ENCODE data around the gene MYO5C.
A peak's percentile ranks its signal among the peaks of the same experiment; 100 is the strongest.

Gene MYO5C

GRCh38 chr15:52295421-52296001 lies at the start of gene MYO5C:
Gene MYO5C (minus strand): TSS chr15:52295804. CDS start chr15:52295636, 168 bp downstream.
- DNase-seq: peak; percentile 71

DNA sequence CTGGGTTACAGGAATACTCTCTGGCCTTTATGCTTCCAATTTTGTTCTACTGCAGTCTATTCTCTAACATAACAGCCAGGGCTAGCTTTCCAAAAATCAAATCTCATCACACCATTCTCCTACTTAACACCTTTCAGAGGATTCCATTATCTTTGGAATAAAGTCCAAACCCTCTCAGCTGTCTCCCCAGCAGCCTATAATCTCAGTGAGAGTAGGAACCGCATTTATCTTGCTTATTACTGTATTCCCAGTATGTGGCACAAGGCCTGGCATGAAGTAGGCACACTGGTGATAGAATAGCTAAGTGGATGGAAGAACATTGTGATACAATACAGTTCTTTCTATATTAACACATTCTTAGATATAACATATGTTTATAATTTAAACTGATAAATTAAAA lies 49.0 kb upstream of the MYO5C start:
- no peak for DNase-seq

GRCh38 chr15:52343831-52344230 lies 48.2 kb upstream of the MYO5C start:
- DNase-seq: no peak

- no peak for DNase-seq
These were observed 44.5 kb upstream of the MYO5C start for GRCh38 chr15:52340093-52340492.

DNA sequence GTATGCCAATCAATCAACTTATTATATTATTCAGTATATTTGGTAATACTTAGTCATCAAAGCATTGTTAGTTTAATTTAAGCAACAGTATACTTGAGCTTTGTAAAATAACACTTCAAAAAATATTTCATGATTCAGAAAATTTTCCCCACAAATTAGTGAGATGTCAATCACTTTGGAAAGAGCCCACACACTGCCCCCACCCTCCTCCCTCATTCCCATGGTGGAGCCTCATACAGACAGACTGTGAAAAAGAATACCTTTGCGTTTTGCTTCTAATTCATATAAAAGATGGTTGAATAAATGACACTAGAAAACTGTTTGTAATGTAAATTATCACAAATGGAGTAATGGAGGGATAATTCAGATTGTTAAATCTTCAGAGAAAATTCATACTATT lies 43.3 kb upstream of the MYO5C start:
- DNase-seq: no peak

DNA sequence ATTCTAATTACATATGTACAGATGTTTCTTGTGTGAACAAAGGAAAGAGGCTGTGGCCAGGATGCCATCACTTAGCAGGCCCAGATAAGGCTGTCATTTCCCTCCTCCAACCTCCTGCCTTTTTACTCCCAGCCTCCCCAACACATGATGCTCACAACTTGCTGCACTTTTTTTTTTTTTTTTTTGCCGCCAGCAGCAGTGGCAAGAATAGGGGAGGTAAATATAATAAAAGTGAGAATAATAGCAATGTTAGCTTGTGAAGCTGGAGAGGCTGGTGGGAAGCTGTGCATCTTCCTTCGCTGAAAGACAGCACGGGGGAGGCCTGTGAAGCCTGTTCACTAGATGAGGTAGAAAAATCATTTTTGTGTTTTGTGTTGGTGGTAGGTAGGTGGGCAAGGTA lies 42.5 kb upstream of the MYO5C start:
- no peak for DNase-seq

DNA sequence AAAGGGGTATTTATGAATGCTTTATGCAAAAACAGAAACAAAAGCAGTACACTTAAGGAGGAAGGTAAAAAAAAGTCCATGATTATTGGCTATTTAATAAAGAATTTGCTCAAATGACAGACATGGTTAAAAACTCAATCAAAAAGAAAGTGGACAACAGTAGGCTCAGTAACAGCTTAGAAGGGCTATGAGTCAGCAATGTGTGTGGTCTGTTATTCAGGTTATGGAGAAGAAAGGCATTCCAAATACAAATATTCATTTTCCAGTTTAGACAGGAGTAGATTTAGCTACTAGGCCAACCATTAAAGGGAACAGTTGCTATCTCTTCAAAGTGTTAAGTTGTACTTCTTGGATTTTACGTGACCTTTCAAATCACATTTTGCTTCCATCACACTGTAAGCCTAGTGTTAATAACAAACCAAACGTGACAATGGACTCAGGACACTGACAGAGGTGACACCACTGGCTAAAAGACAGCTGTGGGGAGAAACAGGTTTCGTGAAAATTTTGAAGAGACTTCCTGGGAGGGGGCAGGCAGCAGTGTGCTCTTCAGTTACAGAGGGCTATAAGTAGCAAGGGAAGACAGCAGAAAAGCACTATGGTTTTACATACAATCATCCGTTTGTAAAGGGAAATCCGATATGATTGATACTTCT lies 41.7 kb upstream of the MYO5C start:
- no peak for DNase-seq

GRCh38 chr15:52336529-52336928 lies 40.9 kb upstream of the MYO5C start:
- no peak for DNase-seq

DNA sequence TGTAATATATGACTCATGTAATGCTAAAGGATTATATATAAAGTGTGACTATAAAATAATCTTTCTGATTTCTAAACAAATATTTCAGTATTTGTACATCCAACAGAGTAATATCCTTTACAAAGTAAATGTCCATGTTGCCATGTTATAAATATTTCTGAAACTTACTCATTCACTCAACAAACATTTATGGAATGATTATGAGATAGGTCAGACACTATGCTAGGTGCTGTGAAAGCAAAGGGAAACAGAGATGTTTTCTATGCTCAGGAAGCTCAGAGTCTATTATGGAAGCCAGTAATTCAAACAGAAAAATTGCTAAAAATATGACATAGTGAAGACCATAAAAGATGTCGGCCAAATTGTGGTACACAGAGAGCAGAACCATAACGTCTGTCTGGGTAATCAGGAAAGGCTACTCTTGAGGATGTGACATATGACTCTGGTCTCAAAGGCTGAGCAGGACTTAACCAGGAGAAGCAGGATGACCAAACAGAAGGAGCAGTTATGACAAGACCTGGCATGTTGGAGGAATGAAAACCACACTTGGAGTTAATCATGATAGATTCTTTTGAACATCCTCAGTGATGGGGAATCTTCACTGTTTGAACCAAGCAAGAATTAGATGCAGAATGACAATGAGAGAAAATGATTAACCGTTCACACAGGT lies 39.0 kb upstream of the MYO5C start:
- DNase-seq: no peak

DNA sequence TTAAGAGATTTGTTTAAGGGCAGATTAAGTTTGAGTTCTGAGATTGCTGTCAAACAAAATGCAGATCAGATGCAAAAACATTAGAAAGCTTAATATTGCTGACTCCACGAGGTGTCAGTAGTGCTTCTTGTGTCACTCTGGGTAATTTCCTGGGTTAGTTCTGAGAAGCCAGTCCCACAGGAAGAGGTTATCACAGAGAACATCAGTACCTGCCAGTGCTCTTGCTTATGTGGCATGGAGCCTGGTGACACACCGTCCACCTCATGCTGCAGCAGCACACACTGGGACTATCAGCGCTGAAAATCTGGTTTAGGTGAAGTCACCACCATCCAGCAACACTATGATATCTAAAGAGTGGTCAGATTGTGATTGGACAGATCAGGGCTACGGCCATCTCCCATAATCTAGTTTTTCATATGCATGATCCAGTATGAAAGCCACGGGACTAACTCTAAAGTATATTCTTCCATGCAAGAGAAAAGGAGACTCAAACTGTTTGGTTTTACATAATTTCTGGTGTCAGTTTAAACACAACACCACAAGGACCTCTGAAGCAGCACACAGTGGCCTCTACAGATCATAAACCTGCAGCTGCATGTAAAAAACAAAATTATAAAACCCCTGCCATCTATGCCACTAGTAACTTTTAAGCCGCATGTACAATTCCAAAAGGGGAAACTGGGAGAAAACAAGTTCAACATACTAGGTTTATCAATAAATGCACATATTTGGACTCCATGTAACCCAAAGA lies 36.1 kb upstream of the MYO5C start:
- DNase-seq: no peak

- no peak for DNase-seq
These were observed 34.4 kb upstream of the MYO5C start for GRCh38 chr15:52329987-52330386.

DNA sequence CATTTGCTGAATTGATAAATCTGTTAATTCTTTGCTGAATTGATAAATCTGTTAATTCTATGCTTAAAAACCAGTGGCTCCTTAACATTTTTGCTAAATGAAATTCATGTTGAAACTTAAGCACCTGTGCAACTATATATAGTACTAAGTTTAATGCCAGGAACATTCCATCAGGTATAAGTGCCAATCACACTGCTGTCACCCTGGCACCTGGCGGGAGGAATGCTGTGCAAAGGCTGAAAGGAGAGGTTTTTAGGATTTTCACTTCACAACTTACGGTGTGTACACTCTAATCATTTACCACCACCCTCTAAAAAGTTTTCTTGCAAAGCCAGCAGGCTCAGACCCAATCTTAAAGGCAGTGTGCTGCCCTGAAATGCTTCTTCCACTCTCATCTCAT lies 33.5 kb upstream of the MYO5C start:
- DNase-seq: no peak

DNA sequence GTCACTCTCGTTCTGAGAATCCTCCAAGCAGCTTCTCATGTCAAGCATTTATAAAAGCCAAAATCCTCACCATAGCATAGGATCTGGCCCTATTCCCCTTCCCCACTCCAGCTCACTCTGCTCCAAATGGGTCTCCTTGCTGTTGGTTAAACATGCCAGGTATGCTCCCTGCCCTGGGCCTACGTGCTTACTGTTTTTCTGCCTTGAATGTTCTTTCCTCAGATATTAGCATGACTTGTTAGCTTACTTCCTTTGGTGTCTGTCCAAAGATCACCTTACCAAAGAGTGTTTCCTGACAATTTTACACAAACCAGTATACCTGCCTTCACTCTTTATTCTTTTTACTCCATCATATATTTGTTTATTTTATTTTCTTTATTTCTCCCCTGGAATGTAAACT lies 33.1 kb upstream of the MYO5C start:
- no peak for DNase-seq

DNA sequence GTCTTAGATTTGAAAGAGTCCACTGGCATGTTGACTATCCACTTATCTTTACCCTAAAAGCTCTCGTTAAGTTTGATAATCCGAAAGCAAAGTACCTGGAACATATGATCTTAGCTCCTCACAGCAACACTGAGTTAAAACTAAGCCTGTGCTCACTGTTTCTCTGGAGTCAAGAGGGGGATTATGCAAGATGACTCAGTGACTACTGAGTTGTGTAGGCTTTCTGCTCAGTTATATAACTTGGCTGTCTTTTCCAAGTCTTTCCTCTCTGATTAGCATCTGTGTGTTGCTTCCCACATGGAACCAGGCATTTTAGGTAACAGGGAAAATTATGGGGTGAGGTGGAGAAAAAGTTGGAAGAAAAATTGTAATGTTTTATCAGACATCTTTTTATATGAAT lies 31.2 kb upstream of the MYO5C start:
- no peak for DNase-seq

DNA sequence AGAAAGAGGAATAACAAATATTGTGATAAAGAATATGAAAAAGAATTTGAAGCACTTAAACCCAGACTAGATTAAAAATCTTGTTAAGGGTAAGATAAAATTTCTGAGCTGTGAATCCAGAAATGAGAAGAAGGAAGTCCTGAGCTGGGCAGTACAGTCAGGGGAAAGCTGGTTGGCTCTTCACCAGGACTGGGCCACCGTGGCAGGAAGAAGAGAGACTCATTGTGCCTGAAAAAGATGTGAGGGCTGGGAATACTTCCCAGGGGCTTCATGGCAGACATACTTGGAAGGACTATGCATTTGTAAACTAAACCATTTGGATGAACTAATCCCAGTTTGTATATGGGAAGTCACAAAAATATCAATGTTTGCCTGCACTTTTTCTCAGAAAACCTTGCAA lies 28.5 kb upstream of the MYO5C start:
- no peak for DNase-seq

GRCh38 chr15:52318729-52319500 lies 23.3 kb upstream of the MYO5C start:
- no peak for DNase-seq

GRCh38 chr15:52317688-52318087 lies 22.1 kb upstream of the MYO5C start:
- DNase-seq: no peak

GRCh38 chr15:52317022-52317421 lies 21.4 kb upstream of the MYO5C start:
- DNase-seq: no peak

DNA sequence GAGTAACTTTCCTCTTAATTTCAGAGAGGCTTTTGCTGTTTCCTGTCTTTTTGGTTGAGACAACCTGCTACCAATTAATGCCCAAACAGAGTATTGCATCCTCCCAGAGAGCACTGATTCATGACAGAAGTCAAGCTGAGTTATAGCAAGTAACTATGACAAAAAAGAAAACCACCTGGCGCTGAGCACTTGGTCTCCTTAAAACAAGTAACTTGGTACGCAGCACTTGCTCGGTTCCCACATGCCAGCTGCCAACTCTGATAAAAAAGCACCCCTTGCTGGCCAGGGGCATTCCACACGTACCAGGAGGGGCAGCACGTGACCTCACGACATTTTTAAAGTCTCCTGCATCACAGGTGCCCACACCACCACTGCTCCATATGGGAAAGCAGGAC lies 13.5 kb upstream of the MYO5C start:
- no peak for DNase-seq

DNA sequence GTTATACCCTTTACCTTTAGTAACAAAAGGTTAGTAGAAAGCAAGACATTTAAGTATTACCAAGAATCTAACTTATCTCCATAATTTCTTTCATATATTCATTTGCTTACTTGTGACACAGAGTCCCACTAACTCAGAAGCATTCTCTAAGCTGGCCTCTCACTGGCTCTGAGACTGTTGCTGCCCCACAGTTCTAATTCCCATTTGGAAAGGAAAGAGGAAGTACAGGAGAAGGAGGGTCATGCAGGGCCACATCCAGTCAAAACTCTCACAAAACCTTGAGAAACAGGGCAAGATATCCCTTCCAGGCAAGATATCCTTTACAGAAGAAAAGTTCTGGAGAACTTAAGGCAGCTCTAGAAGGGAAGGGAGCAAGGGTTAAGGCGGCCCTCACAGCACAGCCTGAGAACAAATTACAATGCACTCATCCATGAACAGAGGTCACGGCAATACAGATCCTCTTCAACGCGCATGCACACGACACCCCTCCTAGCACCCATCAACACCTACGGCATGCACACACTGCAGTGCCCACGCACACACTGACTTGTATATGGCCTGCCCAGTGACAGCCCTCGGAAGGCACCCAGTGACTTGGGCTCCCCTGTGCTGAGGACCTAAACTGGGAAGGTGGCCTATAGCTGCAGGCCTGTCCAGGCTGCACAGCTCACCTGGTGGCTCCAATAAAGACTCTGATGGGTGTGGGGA lies 13.0 kb upstream of the MYO5C start:
- no peak for DNase-seq

- DNase-seq: no peak
These were observed 12.2 kb upstream of the MYO5C start for GRCh38 chr15:52307847-52308246.

DNA sequence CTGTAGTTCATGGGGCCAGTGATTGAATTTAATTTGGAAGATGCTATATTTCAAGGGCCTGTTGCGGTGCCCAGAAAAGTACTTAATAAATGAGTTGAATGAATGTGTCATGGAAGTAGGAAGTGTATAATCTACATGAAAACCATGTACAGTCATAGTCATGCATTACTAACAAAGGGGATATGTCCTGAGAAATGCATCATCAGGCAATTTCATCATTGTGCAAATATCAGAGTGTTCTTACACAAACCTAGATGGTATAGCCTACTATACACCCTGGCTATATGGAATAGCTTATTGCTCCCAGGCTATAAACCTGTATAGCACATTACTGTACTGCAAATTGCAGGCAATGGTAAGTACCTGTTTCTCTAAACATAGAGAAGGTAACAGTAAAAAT lies 10.7 kb upstream of the MYO5C start:
- DNase-seq: no peak

Measured in NCI-H1048 (cell line).